Measurements from ENCODE around the gene CERS1.
A peak's percentile ranks its signal among the peaks of the same experiment; 100 is the strongest.
"Not testable (repeated sequence)": the region's sequence is repeated elsewhere in the genome, so short reads cannot be mapped to it uniquely, and the experiment has no call there.

Gene CERS1

DNA sequence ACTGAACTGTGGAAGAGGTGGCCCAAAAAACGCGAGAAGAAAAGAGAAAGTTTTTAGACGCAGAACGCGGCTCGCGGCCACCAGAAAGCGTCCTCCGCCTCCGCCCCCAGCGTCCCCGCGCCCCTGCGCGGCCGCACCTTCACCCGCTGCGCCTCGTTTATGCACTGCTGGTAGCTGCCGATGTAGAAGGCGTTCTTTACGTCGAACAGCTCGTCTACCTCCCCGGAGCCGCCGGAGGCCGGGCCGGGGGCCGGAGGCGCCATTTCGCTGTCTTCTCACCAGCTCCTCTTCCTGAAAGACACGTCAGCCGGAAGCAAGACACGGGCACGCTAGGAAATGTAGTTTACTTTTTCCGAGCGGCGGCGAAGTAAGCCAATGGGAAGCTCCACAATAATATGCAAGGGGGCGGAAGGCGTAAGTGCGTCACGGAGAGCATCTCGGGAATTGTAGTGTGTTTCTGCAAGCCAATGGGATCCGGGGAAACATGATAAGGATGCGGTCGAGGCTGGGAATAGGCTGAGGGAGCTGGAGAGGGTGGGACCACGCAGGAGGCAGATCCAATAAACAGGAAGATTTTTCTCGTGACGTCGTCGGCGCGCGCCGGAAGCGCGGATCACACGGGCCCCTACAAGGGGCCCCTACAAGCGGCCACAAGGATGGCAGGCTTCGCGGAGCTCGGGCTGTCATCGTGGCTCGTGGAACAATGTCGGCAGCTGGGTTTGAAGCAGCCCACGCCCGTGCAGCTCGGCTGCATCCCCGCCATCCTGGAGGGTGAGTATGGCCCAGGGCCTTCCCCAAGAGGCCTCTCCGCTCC is 23.3 kb upstream of the CERS1 start, which contains the start of the genes COPE and DDX49:
COPE (minus strand) TSS at position 302 of the 814 bp plus-strand sequence; CDS start at position 263, 39 bp downstream.
DDX49 (plus strand) TSS at position 630 of the 814 bp plus-strand sequence; CDS start at position 657, 27 bp downstream.
- peak; percentile 96 for DNase-seq (ENCODE audit: low read depth)

DNA sequence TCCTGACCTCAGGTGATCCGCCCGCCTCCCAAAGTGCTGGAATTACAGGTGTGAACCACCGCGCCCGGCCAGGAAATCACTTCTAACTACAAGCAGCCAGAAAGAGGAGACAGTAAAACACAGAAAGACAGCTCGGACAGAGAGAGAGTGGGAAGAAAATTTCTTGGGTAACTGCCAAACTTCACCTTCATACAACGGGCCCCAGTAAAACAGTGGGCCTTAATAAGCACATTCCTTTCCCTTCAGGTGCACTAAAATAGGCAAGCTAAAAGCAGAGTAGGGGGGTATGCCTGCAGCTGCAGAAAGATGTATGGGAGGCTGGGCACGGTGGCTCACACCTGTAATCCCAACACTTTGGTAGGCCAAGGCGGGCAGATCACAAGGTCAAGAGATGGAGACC is 21.6 kb upstream of the CERS1 start:
- DNase-seq (ENCODE audit: low read depth) = not testable (repeated sequence)

- DNase-seq (ENCODE audit: low read depth) = no peak
Observed at GRCh38 chr19:18915639-18916038, 19.7 kb upstream of the CERS1 start.

DNA sequence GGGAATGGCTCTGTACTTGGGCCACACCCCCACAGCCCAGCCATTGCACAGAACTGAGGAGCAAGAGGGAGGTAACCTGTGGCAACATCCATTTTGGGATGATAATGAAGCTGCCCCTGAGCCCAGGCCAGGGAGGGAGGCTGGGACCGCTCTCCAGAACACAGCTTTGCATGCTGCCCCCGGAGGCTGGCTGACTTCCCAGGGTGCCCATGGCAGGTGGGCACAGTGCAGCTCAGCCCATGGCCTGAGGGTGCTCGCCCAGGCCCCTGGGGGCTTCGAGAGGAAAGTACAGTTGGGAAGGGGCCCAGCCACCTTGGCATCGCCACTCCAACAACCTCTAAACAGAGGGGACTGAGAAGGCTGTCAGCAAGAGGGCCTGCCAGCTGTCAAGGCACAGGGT is 17.5 kb upstream of the CERS1 start:
- DNase-seq (ENCODE audit: low read depth) = no peak

DNA sequence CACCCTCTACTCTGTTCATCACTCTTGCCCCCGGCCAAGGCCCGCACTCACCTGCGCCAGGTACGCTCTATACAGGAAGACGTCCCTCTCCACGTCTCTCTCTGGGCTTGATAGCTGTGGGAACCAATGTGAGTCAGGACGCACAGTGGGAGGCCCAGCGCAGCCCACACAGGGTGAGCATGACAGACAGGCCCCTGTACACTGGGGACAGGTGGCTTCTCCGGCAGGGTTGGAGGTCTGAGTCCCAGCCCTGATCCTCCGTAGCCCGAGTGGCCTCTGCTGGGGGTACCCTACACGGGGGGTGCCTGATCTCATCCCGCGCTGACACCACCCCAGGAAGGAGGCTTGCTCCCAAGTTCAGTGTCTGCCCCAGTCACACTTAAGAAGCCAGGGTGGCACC is 17.0 kb upstream of the CERS1 start:
- DNase-seq (ENCODE audit: low read depth) = no peak

DNA sequence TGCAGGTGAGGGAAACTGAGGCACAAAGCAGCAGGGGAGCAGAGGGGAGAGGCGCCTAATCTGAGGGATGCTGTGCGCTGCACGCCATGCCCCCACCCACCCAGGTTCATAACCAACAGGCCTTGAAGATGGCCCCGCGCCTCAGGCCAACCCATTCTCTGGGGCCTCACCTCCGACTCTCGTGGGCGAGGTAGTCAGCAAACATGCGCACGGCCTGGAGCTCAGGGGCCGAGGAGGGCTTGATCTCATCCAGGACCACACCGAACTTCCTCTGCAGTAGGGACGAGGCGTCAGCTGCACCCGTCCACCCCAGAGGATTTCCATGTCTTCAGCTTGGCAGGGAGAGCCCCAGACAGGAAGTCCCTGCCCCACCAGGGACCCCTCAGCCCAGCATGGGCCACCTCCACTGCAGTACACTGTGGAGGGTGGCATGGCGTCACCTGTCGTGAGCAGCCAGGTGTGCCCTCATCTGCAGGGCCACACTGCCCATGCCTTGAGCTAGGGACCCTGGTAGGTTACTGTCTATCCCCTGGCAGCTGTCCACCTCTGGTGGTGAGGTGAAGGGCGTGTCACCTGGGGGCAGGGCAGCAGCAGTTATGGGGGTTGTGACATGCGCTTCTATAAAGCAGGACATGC is 15.0 kb upstream of the CERS1 start:
- no peak for DNase-seq (ENCODE audit: low read depth)

GRCh38 chr19:18910010-18910409 is 14.1 kb upstream of the CERS1 start:
- DNase-seq (ENCODE audit: low read depth) = no peak

- no peak for DNase-seq (ENCODE audit: low read depth)
Observed at GRCh38 chr19:18908917-18909619, 13.1 kb upstream of the CERS1 start.

DNA sequence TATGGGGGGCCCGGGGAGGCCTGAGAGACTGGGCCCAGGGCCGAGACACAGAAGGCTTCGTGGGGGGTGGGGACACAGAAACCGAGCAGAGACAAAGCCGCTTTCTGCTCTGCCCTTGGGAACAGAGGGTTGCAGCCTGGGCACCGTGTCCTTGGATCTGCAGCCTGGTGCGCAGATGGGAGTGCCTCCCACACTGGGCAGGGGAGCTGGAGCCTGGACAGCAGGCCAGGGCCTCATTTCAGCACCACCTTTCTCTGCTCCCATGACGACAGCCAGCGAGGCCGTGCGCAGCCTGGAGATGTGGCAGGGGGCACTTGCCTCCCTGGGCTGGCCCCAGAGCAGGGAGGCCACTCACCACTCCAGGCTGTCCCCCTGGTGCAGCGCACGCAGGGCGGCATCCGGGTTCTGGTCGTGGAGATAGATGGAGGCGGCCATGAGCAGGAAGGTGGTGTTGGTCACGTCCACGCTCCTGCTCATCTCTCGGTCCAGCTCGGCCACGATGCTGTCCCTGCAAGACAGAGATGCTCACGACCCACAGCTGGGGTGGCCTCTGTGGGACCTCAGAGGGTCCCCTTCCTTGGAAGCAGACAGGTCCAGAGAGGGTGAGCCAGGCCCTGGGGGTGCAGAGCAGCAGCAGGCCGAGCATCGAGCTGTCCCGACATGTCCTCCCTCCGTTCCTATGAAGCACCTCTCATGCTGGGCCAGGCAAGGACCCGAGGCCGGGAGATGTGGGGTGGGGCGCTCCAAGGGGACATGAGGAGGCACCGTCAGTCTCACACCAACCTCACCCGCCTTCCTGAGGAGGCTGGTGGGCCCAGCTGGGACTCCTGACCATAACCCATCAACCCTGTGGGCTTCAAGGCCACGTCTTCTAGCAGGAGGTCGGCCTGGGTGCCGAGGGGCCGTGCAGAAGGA is 10.9 kb upstream of the CERS1 start:
- no peak for DNase-seq (ENCODE audit: low read depth)

- no peak for DNase-seq (ENCODE audit: low read depth)
Observed at GRCh38 chr19:18905513-18906236, 9.7 kb upstream of the CERS1 start.

DNA sequence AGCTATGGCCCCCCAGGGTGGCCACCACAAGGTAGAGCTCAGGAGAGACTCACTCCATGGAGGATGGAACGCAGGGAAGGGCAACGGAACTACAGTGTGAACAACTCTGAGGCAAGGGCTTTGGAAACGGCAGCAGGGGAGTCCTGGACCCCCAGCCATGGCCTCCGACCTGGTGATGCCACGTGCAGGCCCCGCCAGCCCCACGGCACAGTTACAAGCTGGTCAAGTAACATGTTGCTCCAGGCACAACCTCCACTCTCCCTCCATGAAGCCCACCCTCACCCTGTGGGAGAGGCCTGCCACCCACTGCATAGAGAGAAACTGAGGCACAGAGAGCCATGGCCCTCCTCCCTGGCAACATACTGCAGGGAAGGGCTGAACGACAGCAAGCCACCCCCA is 9.1 kb upstream of the CERS1 start:
- no peak for DNase-seq (ENCODE audit: low read depth)

- DNase-seq (ENCODE audit: low read depth) = no peak
Observed at GRCh38 chr19:18904334-18905057, 8.5 kb upstream of the CERS1 start.

DNA sequence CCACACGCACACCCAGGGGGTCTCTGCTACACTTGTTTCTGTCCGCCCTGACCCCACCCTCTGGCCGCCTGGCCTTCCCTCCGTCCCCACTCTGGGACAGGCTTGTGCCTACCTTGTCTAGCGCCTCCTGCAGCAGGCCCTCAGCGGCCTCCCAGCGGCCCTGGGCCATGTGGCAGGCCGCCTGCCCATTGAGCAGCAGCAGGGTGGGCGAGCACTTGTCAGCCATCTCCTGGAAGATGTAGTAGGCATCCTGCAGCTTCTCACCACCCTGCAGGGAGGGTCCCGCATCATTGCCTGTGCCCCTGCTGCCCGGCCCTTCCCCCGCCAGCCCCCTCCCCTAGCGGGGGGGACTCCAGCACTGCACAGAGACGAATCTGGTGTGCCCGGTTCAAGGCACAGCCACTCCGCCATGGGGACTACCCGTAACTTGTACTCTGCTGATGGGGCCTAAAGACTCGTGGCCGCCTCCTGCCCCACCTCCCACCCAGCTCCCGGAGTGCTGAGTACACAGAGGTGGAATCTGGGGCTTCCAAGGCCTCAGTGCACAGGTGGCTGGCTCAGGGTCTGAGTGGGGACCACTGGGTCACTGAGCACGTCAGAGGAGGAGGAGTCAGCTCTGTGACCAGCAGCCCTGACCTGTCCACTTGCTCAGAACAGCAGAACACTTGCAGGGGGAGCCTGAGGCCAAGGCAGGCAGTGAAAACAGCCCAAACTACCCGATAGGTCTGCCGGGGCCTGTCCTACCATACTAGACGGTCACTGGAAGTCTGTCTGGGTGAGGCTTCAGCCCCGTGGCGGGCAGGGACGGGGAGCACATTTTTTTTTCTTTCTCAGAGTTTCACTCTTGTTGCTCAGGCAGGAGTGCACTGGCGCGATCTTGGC is 7.4 kb upstream of the CERS1 start:
- no peak for DNase-seq (ENCODE audit: low read depth)

DNA sequence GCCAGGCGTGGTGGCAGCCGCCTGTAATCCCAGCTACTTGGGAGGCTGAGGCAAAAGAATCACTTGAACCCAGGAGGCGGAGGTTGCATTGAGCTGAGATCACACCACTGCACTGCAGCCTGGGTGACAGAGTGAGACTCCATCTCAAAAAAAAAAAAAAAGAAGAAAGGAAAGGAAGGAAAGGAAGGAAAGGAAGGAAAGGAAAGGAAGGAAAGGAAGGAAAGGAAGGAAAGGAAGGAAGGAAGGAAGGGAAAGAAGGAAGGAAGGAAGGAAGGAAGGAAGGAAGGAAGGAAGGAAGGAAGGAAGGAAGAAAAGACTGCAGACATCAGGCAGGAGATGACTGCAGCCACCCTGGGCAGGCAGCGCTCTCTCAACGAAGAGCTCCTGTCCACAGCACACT is 6.6 kb upstream of the CERS1 start:
- not testable (repeated sequence) for DNase-seq (ENCODE audit: low read depth)

GRCh38 chr19:18901491-18901890 is 5.5 kb upstream of the CERS1 start:
- DNase-seq (ENCODE audit: low read depth) = no peak

GRCh38 chr19:18900700-18901481 is 4.9 kb upstream of the CERS1 start:
- DNase-seq (ENCODE audit: low read depth) = no peak

- DNase-seq (ENCODE audit: low read depth) = no peak
Observed at GRCh38 chr19:18899624-18900560, 3.9 kb upstream of the CERS1 start.
